COLO668 (cell line): ENCODE measurements around the gene MYMX.
"Not testable (repeated sequence)": the region's sequence is repeated elsewhere in the genome, so short reads cannot be mapped to it uniquely, and the experiment has no call there.

Source experiments
- DNase-seq: peaks from one replicate; lab custom pipeline; 2025; ENCODE audit not compliant: unreplicated experiment; lab: John Stamatoyannopoulos, UW

The MYMX gene

DNA sequence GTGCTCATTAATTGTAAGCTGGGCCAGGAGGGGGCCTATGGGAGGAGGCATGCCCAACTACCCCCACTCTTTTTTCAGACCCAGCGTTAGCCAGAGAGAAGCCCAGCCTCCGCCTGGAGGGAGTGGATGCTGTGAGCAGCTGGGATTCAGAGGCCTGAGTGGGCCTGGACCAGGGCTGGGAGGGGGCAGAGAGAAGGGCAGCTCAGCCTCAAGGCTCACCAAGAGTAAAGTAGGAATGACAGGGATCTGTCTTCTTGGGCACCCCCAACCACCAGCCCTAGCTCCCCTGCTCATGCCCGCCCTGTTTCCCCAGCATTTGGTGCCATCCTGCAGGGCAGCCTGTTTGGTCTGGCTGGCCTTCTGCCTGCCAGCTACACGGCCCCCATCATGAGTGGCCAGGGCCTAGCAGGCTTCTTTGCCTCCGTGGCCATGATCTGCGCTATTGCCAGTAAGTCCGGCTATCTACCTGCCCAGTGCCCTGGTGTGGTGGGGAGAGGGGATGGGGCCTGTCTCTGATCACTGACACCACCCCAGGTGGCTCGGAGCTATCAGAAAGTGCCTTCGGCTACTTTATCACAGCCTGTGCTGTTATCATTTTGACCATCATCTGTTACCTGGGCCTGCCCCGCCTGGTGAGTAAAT is 13.4 kb downstream of the MYMX start:
- DNase-seq: no peak

DNA sequence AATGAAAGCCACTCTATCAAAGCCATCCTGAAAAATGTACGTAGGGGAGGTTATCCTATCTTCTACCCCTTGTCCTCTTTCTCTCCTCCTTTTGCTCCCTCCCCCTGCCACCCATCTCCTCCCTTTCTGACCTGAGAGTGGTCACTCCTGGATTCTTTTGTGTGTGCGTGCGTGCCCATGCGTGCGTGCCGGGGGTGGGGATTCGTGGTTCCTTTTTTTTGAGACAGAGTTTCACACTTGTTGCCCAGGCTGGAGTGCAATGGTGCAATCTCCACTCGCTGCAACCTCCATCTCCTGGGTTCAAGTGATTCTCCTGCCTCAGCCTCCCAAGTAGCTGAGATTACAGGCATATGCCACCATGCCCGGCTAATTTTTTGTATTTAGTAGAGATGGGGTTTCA is 14.7 kb downstream of the MYMX start:
- not testable (repeated sequence) for DNase-seq

GRCh38 chr6:44232676-44233566 is 16.2 kb downstream of the MYMX start:
- DNase-seq: no peak

- no peak for DNase-seq
Observed at GRCh38 chr6:44233567-44234100, 16.9 kb downstream of the MYMX start.

- DNase-seq: peak; percentile 8
Observed at GRCh38 chr6:44234101-44235025, 17.6 kb downstream of the MYMX start.

GRCh38 chr6:44235269-44235668 is 18.5 kb downstream of the MYMX start:
- DNase-seq: no peak

- no peak for DNase-seq
Observed at GRCh38 chr6:44235891-44236516, 19.3 kb downstream of the MYMX start.

DNA sequence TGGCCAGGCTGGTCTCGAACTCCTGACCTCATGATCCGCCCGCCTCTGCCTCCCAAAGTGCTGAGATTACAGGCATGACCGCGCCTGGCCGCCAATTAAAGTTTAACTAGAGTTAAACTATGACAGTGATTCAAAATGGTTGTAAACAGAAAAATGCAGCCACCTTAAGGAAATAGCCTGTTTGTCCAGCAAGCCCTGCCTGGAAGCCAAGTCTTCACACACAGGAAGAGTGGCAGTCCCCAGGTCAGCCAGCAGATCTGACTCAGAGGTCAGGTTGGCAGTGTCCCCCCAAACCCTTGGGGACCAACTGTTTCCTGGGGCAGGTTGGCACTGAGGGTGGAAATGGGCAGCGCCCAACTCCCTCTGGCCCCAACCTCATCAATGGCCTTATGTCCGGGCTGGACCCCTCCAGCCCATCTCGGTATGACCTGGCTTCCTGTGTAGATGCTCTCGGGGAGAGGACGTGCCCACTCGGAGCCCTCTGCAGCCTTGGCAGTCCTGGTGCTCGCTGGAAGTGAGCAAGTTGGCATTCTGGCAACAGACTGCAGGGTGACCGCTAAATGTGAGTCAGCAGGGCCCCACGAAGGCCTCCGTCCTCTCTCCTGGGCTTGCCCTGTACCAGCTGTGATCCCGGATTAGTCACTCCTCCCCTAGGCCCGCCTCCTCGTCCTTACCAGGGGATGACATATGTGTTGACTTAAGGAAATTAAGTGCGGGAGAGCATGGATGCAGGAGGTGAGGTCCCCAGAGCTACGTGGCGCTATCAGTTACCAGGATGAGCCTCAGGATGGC is 20.5 kb downstream of the MYMX start:
- peak; percentile 89 for DNase-seq

GRCh38 chr6:44237813-44238433 is 21.2 kb downstream of the MYMX start:
- peak; percentile 82 for DNase-seq

DNA sequence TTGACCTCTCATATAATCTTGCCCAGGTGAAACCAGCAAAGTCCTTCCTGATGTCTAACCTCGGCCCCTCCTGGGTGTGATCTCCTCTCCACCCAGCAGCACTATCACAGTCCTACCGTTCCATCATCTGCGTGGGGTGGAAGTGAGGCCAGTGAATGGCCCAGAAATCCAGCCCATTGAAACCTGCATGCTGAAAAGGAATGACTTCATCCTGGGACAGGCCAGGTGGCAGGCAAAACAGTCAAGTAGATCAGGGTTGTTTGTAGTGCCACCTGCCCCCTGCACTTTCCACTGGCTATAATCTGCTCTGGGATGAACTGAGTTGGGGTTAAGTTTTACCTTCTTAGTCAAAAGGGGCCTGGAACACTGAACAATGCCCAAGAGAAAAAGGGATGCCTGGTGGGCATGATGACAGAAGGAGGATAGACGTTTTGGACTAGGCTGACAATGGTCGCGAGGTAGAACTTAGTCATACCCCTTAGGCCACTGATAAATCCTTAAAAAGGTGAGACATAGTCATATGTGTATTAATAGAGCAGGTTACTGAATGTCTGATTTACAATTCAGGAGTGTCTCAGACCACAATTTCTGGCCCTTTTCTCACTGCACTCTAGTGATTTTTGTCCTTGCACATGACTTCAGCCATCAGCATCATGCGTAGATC is 22.1 kb downstream of the MYMX start:
- DNase-seq: peak; percentile 41

DNA sequence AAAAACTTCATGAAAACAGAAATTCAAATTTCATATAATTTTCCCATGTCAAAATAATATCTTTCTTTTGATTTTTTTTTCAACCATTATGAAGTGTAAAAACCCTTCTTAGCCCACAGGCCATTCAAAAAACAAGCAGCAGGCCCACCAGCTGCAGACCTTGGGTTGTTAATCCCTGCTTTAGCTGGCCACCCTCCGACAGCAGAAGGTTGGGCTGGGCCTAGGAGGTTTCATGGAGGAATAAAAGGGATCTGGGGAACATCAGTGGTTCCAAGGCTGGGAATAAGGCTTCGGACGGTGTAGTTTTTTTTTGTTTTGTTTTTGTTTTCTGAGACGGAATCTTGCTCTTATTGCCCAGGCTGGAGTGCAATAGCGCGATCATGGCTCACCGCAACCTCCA is 26.6 kb downstream of the MYMX start:
- DNase-seq: no peak

DNA sequence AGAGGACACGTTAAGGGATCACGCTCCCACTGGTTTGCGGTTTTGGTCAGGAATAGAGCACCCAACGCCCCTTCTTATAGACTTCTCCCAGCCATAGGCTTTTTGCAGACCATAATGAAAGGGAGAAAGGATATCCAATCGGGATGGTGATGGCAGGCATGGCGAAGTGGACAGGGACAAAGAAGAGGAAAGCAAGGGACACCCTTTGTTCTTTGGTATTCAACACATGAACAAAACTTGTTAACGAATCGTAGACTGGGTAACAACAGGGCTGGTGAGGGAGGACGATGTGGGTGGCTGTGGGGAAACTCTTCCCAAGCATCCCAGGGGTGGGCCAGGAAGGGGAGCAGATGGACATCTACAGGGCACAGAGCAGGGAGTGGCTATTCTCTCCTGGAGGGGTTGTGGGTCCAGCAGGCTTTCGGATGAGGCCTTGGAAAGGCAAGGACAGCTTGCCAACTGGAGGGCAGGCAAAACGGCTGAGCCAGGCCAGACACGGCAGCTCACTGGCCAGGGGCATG is 28.7 kb downstream of the MYMX start:
- no peak for DNase-seq

DNA sequence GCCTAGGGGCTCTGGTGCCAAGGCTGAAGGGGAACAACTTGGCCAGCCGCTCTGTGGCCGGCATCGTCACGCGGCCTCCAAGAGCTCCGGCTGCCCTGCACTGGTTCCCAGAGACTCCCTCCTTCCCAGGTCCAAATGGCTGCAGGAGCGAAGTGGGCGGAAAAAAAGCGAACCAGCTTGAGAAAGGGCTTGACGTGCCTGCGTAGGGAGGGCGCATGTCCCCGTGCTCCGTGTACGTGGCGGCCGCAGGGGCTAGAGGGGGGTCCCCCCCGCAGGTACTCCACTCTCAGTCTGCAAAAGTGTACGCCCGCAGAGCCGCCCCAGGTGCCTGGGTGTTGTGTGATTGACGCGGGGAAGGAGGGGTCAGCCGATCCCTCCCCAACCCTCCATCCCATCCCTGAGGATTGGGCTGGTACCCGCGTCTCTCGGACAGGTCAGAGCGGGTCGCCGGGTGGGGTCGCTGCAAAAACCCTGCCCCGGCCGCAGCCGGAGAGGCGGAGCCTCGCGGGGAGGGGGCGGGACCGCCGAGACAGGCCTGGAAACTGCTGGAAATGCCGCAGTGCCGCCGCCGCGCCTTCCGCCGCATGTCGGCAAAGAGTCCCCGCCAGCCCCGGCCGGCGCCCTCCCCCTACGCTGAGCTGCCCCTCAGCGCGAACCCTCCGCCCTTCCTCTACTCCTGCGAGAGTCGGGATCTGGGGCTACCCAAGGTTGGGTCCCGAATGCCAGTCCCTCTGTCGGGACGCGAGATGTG is 29.4 kb downstream of the MYMX start:
- DNase-seq: peak; percentile 78

DNA sequence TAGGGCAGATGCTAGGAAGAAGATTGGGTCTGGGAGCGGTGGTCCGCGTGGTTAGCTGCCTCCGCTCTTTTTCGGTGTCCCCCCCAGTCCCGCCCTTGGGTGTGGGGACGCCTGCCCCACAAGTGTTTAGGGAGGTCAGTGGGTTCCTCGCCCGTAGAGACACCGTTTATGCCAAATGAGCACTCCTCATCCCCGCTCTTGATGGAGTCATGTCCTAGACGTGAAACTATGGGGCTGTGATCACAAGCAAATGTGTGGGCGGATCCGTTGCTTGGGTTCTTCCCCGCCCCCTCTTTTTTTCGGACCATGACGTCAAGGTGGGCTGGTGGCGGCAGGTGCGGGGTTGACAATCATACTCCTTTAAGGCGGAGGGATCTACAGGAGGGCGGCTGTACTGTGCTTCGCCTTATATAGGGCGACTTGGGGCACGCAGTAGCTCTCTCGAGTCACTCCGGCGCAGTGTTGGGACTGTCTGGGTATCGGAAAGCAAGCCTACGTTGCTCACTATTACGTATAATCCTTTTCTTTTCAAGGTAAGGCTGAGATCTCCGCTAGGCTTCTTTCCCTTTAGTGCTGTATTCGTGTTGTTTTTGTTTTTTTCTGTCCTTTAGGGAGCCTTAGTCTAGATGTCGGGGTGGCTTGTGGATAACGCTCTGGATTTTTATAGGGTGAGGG is 30.1 kb downstream of the MYMX start, which contains the start of gene HSP90AB1:
HSP90AB1 (plus strand) TSS at position 439 of the 675 bp plus-strand sequence. CDS start 1,529 bp downstream, outside the sequence.
- DNase-seq: peak; percentile 92

DNA sequence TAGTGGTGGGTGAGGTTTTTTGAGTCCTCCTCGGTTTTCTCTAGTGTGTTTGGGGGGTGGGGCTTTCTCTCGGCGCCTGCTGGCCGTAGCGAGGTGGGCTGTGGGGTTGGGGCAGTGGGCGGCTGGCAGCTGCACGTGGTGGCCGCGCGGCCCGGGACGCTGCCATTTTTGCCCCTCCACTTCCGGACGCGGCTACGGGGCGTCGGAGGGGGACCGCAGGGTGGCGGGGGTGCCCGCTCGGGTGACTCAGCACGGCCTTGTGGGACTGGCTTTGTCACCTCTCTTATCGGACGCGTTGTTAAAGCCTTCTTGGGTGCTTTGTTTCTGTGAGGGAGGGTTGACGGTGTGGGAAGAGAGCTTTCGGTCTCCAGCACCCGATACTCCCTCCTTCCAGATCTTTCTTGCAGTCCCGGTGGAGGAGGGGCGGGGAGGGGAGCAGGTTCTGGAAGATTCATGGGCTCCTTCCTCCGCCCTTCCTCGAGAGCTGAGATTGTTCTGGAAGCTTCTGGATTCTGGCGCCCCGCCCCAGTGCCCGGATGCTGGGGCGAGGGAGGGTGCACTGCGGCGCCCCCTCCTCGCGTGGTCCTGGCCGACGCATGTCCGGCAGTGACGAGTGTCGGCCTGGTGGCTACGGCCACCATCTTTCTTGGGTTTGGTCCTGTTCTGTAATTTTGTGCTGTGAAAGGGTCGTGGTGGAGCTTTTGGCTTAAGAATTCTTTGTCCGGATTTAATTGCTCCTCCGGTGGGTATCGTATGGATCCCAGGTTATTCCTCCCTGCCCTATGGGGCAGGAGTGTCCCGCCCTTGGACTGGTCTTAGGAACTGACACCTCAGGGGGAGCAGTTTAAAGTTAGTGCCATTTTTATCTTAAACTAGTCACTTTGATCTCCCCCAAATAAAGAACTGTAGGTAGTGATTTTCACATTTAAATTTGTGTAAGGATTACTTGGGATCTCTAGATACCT is 30.9 kb downstream of the MYMX start:
- peak; percentile 56 for DNase-seq

- DNase-seq: no peak
Observed at GRCh38 chr6:44248579-44248978, 31.9 kb downstream of the MYMX start.
